A673 (cell line): ENCODE measurements around the gene ST3GAL4. TPM values are rescaled to one million over a fixed set of nuclear protein-coding genes. Genes with fewer than 3 reads are reported as not detected.

Source experiments
- BruUV-seq: library from RNA; stranded (reverse); fragments of 400-500 nt; replicated peaks from 2 replicates; lab custom pipeline; 2021; lab: Mats Ljungman, UMichigan
- CTCF ChIA-PET: fragments of 300-600 bp; sonication (Branson Sonifier 250); formaldehyde crosslinking; loops from one replicate; lab custom pipeline; 2022; ENCODE audit warnings: antibody characterized with exemption; lab: Charles Lee
- POLR2A ChIA-PET: fragments of 300-600 bp; sonication (Branson Sonifier 250); formaldehyde crosslinking; loops from one replicate; lab custom pipeline; 2022; ENCODE audit warnings: antibody characterized with exemption; ENCODE audit not compliant: low non-redundant PET; lab: Charles Lee
- DNase-seq: peaks from one replicate; pipeline ENCODE4 v3.0.0-alpha.2; 2015; ENCODE audit warnings: low spot score
- H3K27ac ChIP-seq: fragments of 200-600 bp; sonication (generic); 2 replicates; pipeline ENCODE4 v1.5.1; 2016; ENCODE audit warnings: mixed run types, low read depth, mild to moderate bottlenecking, mixed read lengths, antibody characterized with exemption, low read length; ENCODE audit not compliant: poor library complexity, severe bottlenecking
- H3K27me3 ChIP-seq: fragments of 200-600 bp; sonication (generic); replicated peaks from 2 replicates; pipeline ENCODE4 v1.6.1; 2017; ENCODE audit warnings: mixed run types, low read depth, mild to moderate bottlenecking, mixed read lengths, antibody characterized with exemption, low read length; ENCODE audit not compliant: insufficient read depth, poor library complexity
- H3K36me3 ChIP-seq: fragments of 200-600 bp; sonication (generic); 2 replicates; pipeline ENCODE4 v1.6.1; 2016; ENCODE audit warnings: mixed run types, mild to moderate bottlenecking, mixed read lengths, antibody characterized with exemption, low read length; ENCODE audit not compliant: insufficient read depth, poor library complexity, severe bottlenecking
- H3K4me1 ChIP-seq: fragments of 200-600 bp; sonication (generic); 2 replicates; pipeline ENCODE4 v1.6.1; 2017; ENCODE audit warnings: mixed run types, mild to moderate bottlenecking, mixed read lengths, antibody characterized with exemption, low read length; ENCODE audit not compliant: insufficient read depth, poor library complexity, severe bottlenecking
- H3K4me3 ChIP-seq: fragments of 200-600 bp; sonication (generic); 2 replicates; pipeline ENCODE4 v1.5.1; 2016; ENCODE audit warnings: low read depth, mixed run types, mild to moderate bottlenecking, mixed read lengths, low read length; ENCODE audit not compliant: poor library complexity, severe bottlenecking
- H3K9me3 ChIP-seq: fragments of 200-600 bp; sonication (generic); 2 replicates; pipeline ENCODE4 v1.6.1; 2016; ENCODE audit warnings: mixed run types, low read depth, mild to moderate bottlenecking, mixed read lengths, antibody characterized with exemption, low read length; ENCODE audit not compliant: poor library complexity, severe bottlenecking
- CTCF ChIP-seq: fragments of 300-800, 200-600 bp; sonication (generic); conservative IDR thresholded peaks from 2 replicates; pipeline ENCODE4 v1.5.1; 2017; ENCODE audit warnings: low read depth, mild to moderate bottlenecking, antibody characterized with exemption, low read length, moderate library complexity, mixed read lengths
- EZH2 ChIP-seq: fragments of 200-600 bp; sonication (generic); IDR thresholded peaks from 2 replicates; pipeline ENCODE4 v1.6.1; 2017; ENCODE audit warnings: borderline replicate concordance, low read depth, mild to moderate bottlenecking, mixed read lengths, antibody characterized with exemption, low read length; ENCODE audit not compliant: poor library complexity, severe bottlenecking
- intact Hi-C: fragments of 100-400 bp; cut with micrococcal nuclease; formaldehyde crosslinking; loops from one replicate; pipeline ENCODE4 v1.10.0; 2022; ENCODE audit not compliant: unreplicated experiment
- total RNA-seq: library from RNA; stranded (reverse); gene quantifications from 2 replicates; pipeline ENCODE4 v1.2.3, GENCODE V29; 2021

Gene ST3GAL4
- total RNA-seq, 1 experiment from 2014 or later, result 29.9 TPM

- intact Hi-C loops, result no loop called here
- BruUV-seq, result no TSS peak
- no peaks in the 10 kb centered on the region for H3K27me3 ChIP-seq
- no peaks in the 10 kb centered on the region for H3K4me1 ChIP-seq
- no peak for DNase-seq
- no peak for TF ChIP-seq CTCF
- TF ChIP-seq EZH2, result no peak
- H3K36me3 ChIP-seq, result no peaks in the 10 kb centered on the region
- CTCF ChIA-PET, result no interaction called here
- H3K27ac ChIP-seq, result no peak overlapping the region
- H3K4me3 ChIP-seq, result no peak overlapping the region
- H3K9me3 ChIP-seq, result no peaks in the 10 kb centered on the region
- POLR2A ChIA-PET, result no interaction called here
Measured at GRCh38 chr11:126432065-126432461, 76.6 kb downstream of the ST3GAL4 start.

GRCh38 chr11:126432525-126432924 is 77.0 kb downstream of the ST3GAL4 start:
- no peaks in the 10 kb centered on the region for H3K36me3 ChIP-seq
- no peaks in the 10 kb centered on the region for H3K9me3 ChIP-seq
- no peaks in the 10 kb centered on the region for H3K27me3 ChIP-seq
- H3K4me1 ChIP-seq, result no peaks in the 10 kb centered on the region
- no TSS peak for BruUV-seq
- no peak for DNase-seq
- no peak overlapping the region for H3K4me3 ChIP-seq
- ChIA-PET POLR2A (no interaction called here), CTCF (no interaction called here)
- intact Hi-C loops, result no loop called here
- TF ChIP-seq EZH2 (no peak), CTCF (no peak)
- no peak overlapping the region for H3K27ac ChIP-seq

GRCh38 chr11:126433244-126433846 is 77.9 kb downstream of the ST3GAL4 start:
- no peak for DNase-seq
- ChIA-PET CTCF (no interaction called here), POLR2A (no interaction called here)
- Histone ChIP-seq H3K9me3 (no peaks in the 10 kb centered on the region), H3K27ac (no peak overlapping the region), H3K27me3 (no peaks in the 10 kb centered on the region), H3K4me3 (no peak overlapping the region), H3K4me1 (no peaks in the 10 kb centered on the region), H3K36me3 (no peaks in the 10 kb centered on the region)
- no TSS peak for BruUV-seq
- intact Hi-C loops, result no loop called here
- TF ChIP-seq EZH2, result no peak
- TF ChIP-seq CTCF, result no peak
